Activated T-helper 1 cell treated with anti-CD3 and anti-CD28 coated beads, Interleukin-12 subunit alpha, Interleukin-12 subunit beta, Interleukin-2, Interleukin-4 antibody, amounts not matched to agents 30 ng/mL and 10 ng/mL and 1 ng/mL, durations not matched to agents 14 hours and 24 hours and 36 hours (primary cell): ENCODE measurements around the gene TAF4. TPM values are rescaled to one million over a fixed set of nuclear protein-coding genes. Genes with fewer than 3 reads are reported as not detected.

Source experiments
- DNase-seq: peaks from one replicate; pipeline ENCODE4 v3.0.0; 2021; ENCODE audit warnings: low spot score
- H3K27ac Mint-ChIP-seq: one replicate; pipeline ENCODE4 v1.8.0; 2021; ENCODE audit warnings: mild to moderate bottlenecking, mixed read lengths
- H3K27me3 Mint-ChIP-seq: one replicate; pipeline ENCODE4 v1.8.0; 2022; ENCODE audit warnings: mild to moderate bottlenecking, moderate library complexity, mixed read lengths; ENCODE audit not compliant: insufficient read depth
- H3K36me3 Mint-ChIP-seq: one replicate; pipeline ENCODE4 v1.8.0; 2021; ENCODE audit warnings: low read depth, mixed read lengths
- H3K4me1 Mint-ChIP-seq: one replicate; pipeline ENCODE4 v1.8.0; 2021; ENCODE audit warnings: low read depth, mixed read lengths
- H3K4me3 Mint-ChIP-seq: one replicate; pipeline ENCODE4 v1.8.0; 2021; ENCODE audit warnings: mild to moderate bottlenecking, moderate library complexity, mixed read lengths
- H3K9me3 Mint-ChIP-seq: one replicate; pipeline ENCODE4 v1.8.0; 2021; ENCODE audit warnings: mixed read lengths
- intact Hi-C: fragments of 100-400 bp; cut with micrococcal nuclease; formaldehyde crosslinking; loops from one replicate; pipeline ENCODE4 v1.15.1; 2024
- total RNA-seq: library from RNA; stranded (reverse); gene quantifications from 2 replicates; pipeline ENCODE4 v1.2.3, GENCODE V29; 2022

Gene TAF4
- total RNA-seq, 1 donor from 2014 or later = 28.3 TPM

- Mint-ChIP-seq H3K36me3 (no peaks in the 10 kb centered on the region), H3K4me1 (no peaks in the 10 kb centered on the region), H3K27me3 (no peaks in the 10 kb centered on the region), H3K4me3 (no peak overlapping the region), H3K9me3 (no peaks in the 10 kb centered on the region), H3K27ac (no peak overlapping the region)
- intact Hi-C loops = no loop called here
- no peak for DNase-seq
These were observed 129.6 kb downstream of the TAF4 start for GRCh38 chr20:61935926-61936700.

- intact Hi-C loops = no loop called here
- no peak for DNase-seq
- no peaks in the 10 kb centered on the region for H3K36me3 Mint-ChIP-seq
These were observed 130.8 kb downstream of the TAF4 start for GRCh38 chr20:61934716-61935530.

GRCh38 chr20:61933951-61934715, 131.5 kb downstream of the TAF4 start:
- no peaks in the 10 kb centered on the region for H3K27me3 Mint-ChIP-seq
- H3K36me3 Mint-ChIP-seq = no peaks in the 10 kb centered on the region
- intact Hi-C loops = no loop called here
- no peaks in the 10 kb centered on the region for H3K9me3 Mint-ChIP-seq
- no peak overlapping the region for H3K27ac Mint-ChIP-seq
- DNase-seq = no peak
- H3K4me1 Mint-ChIP-seq = no peaks in the 10 kb centered on the region
- no peak overlapping the region for H3K4me3 Mint-ChIP-seq

More at GRCh38 chr20:61934716-61935530, 130.8 kb downstream of the TAF4 start:
- Mint-ChIP-seq H3K4me1 (no peaks in the 10 kb centered on the region), H3K27ac (no peak overlapping the region), H3K27me3 (no peaks in the 10 kb centered on the region), H3K4me3 (no peak overlapping the region), H3K9me3 (no peaks in the 10 kb centered on the region)

- no peaks in the 10 kb centered on the region for H3K9me3 Mint-ChIP-seq
- no peak overlapping the region for H3K27ac Mint-ChIP-seq
- intact Hi-C loops = no loop called here
- no peaks in the 10 kb centered on the region for H3K36me3 Mint-ChIP-seq
- no peak for DNase-seq
- H3K27me3 Mint-ChIP-seq = no peaks in the 10 kb centered on the region
- no peaks in the 10 kb centered on the region for H3K4me1 Mint-ChIP-seq
- H3K4me3 Mint-ChIP-seq = no peak overlapping the region
These were observed 132.2 kb downstream of the TAF4 start for GRCh38 chr20:61933481-61933950.

GRCh38 chr20:61932711-61933480, 132.8 kb downstream of the TAF4 start:
- no peak for DNase-seq
- Mint-ChIP-seq H3K36me3 (no peaks in the 10 kb centered on the region), H3K9me3 (no peaks in the 10 kb centered on the region), H3K4me1 (no peaks in the 10 kb centered on the region), H3K4me3 (no peak overlapping the region), H3K27me3 (no peaks in the 10 kb centered on the region), H3K27ac (no peak overlapping the region)
- intact Hi-C loops = no loop called here

- no peak overlapping the region for H3K4me3 Mint-ChIP-seq
- no peaks in the 10 kb centered on the region for H3K9me3 Mint-ChIP-seq
- H3K4me1 Mint-ChIP-seq = no peaks in the 10 kb centered on the region
- intact Hi-C loops = no loop called here
- no peak for DNase-seq
- H3K27me3 Mint-ChIP-seq = no peaks in the 10 kb centered on the region
- H3K27ac Mint-ChIP-seq = no peak overlapping the region
- no peaks in the 10 kb centered on the region for H3K36me3 Mint-ChIP-seq
These were observed 133.5 kb downstream of the TAF4 start for GRCh38 chr20:61932199-61932592.

GRCh38 chr20:61931476-61932198, 134.0 kb downstream of the TAF4 start:
- Mint-ChIP-seq H3K36me3 (no peaks in the 10 kb centered on the region), H3K27ac (no peak overlapping the region), H3K9me3 (no peaks in the 10 kb centered on the region), H3K4me1 (no peaks in the 10 kb centered on the region), H3K4me3 (no peak overlapping the region), H3K27me3 (no peaks in the 10 kb centered on the region)
- DNase-seq = no peak
- intact Hi-C loops = no loop called here

GRCh38 chr20:61930776-61931475, 134.8 kb downstream of the TAF4 start:
- intact Hi-C loops = no loop called here
- DNase-seq = no peak
- no peaks in the 10 kb centered on the region for H3K27me3 Mint-ChIP-seq
- H3K27ac Mint-ChIP-seq = no peak overlapping the region
- no peaks in the 10 kb centered on the region for H3K9me3 Mint-ChIP-seq
- no peak overlapping the region for H3K4me3 Mint-ChIP-seq
- H3K4me1 Mint-ChIP-seq = no peaks in the 10 kb centered on the region
- H3K36me3 Mint-ChIP-seq = no peaks in the 10 kb centered on the region

GRCh38 chr20:61929971-61930666, 135.6 kb downstream of the TAF4 start:
- Mint-ChIP-seq H3K9me3 (no peaks in the 10 kb centered on the region), H3K4me1 (no peaks in the 10 kb centered on the region), H3K36me3 (no peaks in the 10 kb centered on the region), H3K27ac (no peak overlapping the region), H3K27me3 (no peaks in the 10 kb centered on the region), H3K4me3 (no peak overlapping the region)
- intact Hi-C loops = no loop called here
- DNase-seq = no peak

GRCh38 chr20:61929561-61929960, 136.1 kb downstream of the TAF4 start:
- intact Hi-C loops = no loop called here
- no peaks in the 10 kb centered on the region for H3K4me1 Mint-ChIP-seq
- no peak for DNase-seq
- H3K27ac Mint-ChIP-seq = no peak overlapping the region
- no peak overlapping the region for H3K4me3 Mint-ChIP-seq
- no peaks in the 10 kb centered on the region for H3K27me3 Mint-ChIP-seq
- no peaks in the 10 kb centered on the region for H3K36me3 Mint-ChIP-seq
- no peaks in the 10 kb centered on the region for H3K9me3 Mint-ChIP-seq
